Tibial nerve (tissue), 4 donors: ENCODE results near the gene FANCI. TPM values are rescaled to one million over a fixed set of nuclear protein-coding genes. Genes with fewer than 3 reads are reported as not detected.

Experiments used
- DNase-seq, 2 donors: peaks; one replicate each; pipeline ENCODE4 v3.0.0-alpha.2; 2019; ENCODE audit warnings: low spot score in 2 of 2
- H3K27ac ChIP-seq, 4 donors: fragments of 200-600 bp; sonication (generic) in 3 of 4; one replicate each; pipeline ENCODE4 v1.5.1; 2017 to 2019; ENCODE audit warnings: mild to moderate bottlenecking in 1 of 4
- H3K27me3 ChIP-seq, 2 donors: fragments of 200-600 bp; sonication (generic) in 1 of 2; one replicate each; pipeline versions ENCODE4 v1.5.1 to v1.6.0; 2017 to 2019
- H3K36me3 ChIP-seq, 3 donors: fragments of 200-600 bp; sonication (generic); one replicate each; pipeline ENCODE4 v1.5.1; 2018 to 2019
- H3K4me1 ChIP-seq, 4 donors: fragments of 200-600 bp; sonication (generic) in 3 of 4; one replicate each; pipeline ENCODE4 v1.5.1; 2017 to 2019
- H3K4me3 ChIP-seq, 4 donors: fragments of 200-600 bp; sonication (generic) in 3 of 4; one replicate each; pipeline ENCODE4 v1.5.1; 2017 to 2019; ENCODE audit warnings: mild to moderate bottlenecking in 1 of 4, moderate library complexity in 1 of 4
- H3K9me3 ChIP-seq, 4 donors: fragments of 200-600 bp; sonication (generic) in 3 of 4; one replicate each; pipeline ENCODE4 v1.5.1; 2017 to 2019
- EP300 ChIP-seq, 2 donors: sonication (generic); formaldehyde crosslinking; IDR thresholded peaks; one replicate each; pipeline ENCODE4 v1.6.1; 2017; ENCODE audit warnings: antibody characterized with exemption in 2 of 2, mild to moderate bottlenecking in 1 of 2
- POLR2A ChIP-seq, 2 donors: fragments of 450-650 bp; IDR thresholded peaks; one replicate each; pipeline ENCODE4 v1.6.1; 2017; ENCODE audit warnings: antibody characterized with exemption in 2 of 2, mild to moderate bottlenecking in 2 of 2, moderate library complexity in 2 of 2
- WGBS, 2 donors: methylation state at CpG; one replicate each; pipeline ENCODE4 v1.1.5; 2018; 5-methylcytosine and 5-hydroxymethylcytosine counted together
- small RNA-seq: library from RNA; depleted of rRNA; stranded (forward); fragments of <200 nt; gene quantifications from one replicate; pipeline ENCODE3, GENCODE V24; 2016
- total RNA-seq, 4 donors: library from RNA; depleted of rRNA; stranded (reverse); fragments of >200 nt; gene quantifications; one replicate each; pipeline ENCODE4 v1.1.0, GENCODE V29; 2016
- TF ChIP-seq, protein P1 (sequence below), 5 experiments: fragments of 200-600 bp in 3 of 5; fragments of 450-650 bp in 2 of 5; sonication (generic) in 3 of 5; IDR thresholded peaks; one replicate each; pipeline ENCODE4 v1.5.1; 2016 to 2019; ENCODE audit warnings: antibody characterized with exemption in 5 of 5, mild to moderate bottlenecking in 3 of 5, moderate library complexity in 2 of 5

Gene FANCI
- total RNA-seq, 4 donors from 2014 or later = 2.7 to 8.7 (median 5.1) TPM

DNA sequence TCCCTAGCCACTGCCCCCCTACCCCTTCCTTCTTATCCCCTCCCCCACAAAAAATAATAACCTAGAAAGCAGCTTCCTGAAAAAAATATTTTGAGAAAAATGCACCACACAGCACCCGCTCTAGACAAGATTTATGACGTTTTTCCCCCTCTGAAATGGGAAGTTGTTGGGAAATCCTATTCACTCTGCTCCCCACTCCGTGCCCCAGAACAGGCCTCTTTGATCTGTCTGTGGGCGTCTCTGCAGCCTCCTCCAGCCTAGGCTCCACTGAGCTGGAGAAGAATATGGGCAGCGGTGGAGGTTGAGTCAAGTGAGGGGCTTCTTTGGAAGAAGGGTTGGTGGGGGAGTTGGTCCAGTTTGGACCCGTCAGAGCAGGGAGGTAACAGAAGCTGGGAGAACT is 119.4 kb downstream of the FANCI start:
- H3K4me1 ChIP-seq = peaks cover 0 to 47% (median 14%) of the 10 kb centered on the region in 4 donors
- no peak for DNase-seq
- 8 to 9% methylated on average over 6 of the region's 6 CpGs for WGBS, 2 donors
- H3K27me3 ChIP-seq = peaks cover 3 to 98% of the 10 kb centered on the region in 2 donors
- TF ChIP-seq EP300 (IDR thresholded peaks at IDR 0.05) = no peak
- no peaks in the 10 kb centered on the region for H3K36me3 ChIP-seq
- H3K27ac ChIP-seq = no peak overlapping the region
- H3K9me3 ChIP-seq = no peaks in the 10 kb centered on the region
- H3K4me3 ChIP-seq = no peak overlapping the region

DNA sequence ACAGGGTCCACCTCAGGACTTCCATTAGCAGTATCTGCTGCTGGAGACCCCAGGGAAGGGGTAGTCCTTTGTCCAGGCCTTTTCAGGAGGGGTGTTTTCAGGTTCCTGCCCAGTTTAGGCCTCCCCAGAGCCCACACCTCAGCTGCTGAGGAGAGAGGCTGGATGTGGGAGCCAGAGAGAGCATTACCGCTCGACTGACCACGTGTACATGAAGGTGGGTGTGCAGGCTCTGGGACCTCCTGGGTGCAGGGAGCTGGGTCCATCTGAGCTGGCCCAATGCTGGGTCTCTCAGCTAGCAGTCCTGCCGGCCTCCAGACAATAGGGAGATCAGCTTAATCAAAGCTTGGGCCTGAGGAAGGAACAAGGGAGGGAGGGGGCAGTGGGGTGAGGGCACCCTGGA is 120.0 kb downstream of the FANCI start:
- no peaks in the 10 kb centered on the region for H3K9me3 ChIP-seq
- peaks cover 0 to 45% (median 11%) of the 10 kb centered on the region in 4 donors for H3K4me1 ChIP-seq
- 16% methylated on average over 4 of the region's 4 CpGs; no CpG with 5 or more reads in 1 of the 2 donors for WGBS, 2 donors
- no peak for DNase-seq
- no peak overlapping the region for H3K27ac ChIP-seq
- TF ChIP-seq EP300 (IDR thresholded peaks at IDR 0.05) = no peak
- TF ChIP-seq, protein P1, sequence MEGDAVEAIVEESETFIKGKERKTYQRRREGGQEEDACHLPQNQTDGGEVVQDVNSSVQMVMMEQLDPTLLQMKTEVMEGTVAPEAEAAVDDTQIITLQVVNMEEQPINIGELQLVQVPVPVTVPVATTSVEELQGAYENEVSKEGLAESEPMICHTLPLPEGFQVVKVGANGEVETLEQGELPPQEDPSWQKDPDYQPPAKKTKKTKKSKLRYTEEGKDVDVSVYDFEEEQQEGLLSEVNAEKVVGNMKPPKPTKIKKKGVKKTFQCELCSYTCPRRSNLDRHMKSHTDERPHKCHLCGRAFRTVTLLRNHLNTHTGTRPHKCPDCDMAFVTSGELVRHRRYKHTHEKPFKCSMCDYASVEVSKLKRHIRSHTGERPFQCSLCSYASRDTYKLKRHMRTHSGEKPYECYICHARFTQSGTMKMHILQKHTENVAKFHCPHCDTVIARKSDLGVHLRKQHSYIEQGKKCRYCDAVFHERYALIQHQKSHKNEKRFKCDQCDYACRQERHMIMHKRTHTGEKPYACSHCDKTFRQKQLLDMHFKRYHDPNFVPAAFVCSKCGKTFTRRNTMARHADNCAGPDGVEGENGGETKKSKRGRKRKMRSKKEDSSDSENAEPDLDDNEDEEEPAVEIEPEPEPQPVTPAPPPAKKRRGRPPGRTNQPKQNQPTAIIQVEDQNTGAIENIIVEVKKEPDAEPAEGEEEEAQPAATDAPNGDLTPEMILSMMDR (IDR thresholded peaks at IDR 0.05) = no peak
- TF ChIP-seq POLR2A (IDR thresholded peaks at IDR 0.05) = no peak
- no peaks in the 10 kb centered on the region for H3K36me3 ChIP-seq
- peaks cover 3 to 100% of the 10 kb centered on the region in 2 donors for H3K27me3 ChIP-seq
- no peak overlapping the region for H3K4me3 ChIP-seq

DNA sequence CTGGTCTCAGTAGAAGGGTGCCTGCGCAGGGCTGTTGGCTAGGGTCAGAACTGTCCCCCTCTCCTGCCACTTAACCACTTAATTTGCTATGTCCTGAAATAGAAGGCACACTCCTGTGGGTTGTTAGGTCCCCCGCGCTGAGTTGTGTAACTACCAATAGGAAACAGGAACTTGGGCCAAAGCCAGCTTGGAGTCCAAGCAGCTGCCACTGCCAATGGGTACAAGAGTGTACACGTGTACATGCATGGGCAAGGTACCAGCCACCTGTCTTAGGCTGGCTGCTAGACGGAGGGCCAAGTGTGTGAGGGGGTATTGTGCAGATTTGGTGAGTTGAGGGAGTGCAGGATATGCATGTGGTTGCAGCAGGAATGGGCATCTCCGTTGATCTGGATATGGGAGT is 120.6 kb downstream of the FANCI start:
- 23 to 33% methylated on average over 6 of the region's 6 CpGs for WGBS, 2 donors
- TF ChIP-seq POLR2A (IDR thresholded peaks at IDR 0.05) (no peak), EP300 (IDR thresholded peaks at IDR 0.05) (no peak)
- TF ChIP-seq, protein P1 (IDR thresholded peaks at IDR 0.05) = no peak
- no peak overlapping the region for H3K27ac ChIP-seq
- H3K4me3 ChIP-seq = no peak overlapping the region
- H3K36me3 ChIP-seq = no peaks in the 10 kb centered on the region
- peaks cover 0 to 40% (median 5%) of the 10 kb centered on the region in 4 donors for H3K4me1 ChIP-seq
- no peaks in the 10 kb centered on the region for H3K9me3 ChIP-seq
- peak in 1 of 2 donors; percentile 48 for DNase-seq
- H3K27me3 ChIP-seq = peaks cover 3 to 100% of the 10 kb centered on the region in 2 donors

DNA sequence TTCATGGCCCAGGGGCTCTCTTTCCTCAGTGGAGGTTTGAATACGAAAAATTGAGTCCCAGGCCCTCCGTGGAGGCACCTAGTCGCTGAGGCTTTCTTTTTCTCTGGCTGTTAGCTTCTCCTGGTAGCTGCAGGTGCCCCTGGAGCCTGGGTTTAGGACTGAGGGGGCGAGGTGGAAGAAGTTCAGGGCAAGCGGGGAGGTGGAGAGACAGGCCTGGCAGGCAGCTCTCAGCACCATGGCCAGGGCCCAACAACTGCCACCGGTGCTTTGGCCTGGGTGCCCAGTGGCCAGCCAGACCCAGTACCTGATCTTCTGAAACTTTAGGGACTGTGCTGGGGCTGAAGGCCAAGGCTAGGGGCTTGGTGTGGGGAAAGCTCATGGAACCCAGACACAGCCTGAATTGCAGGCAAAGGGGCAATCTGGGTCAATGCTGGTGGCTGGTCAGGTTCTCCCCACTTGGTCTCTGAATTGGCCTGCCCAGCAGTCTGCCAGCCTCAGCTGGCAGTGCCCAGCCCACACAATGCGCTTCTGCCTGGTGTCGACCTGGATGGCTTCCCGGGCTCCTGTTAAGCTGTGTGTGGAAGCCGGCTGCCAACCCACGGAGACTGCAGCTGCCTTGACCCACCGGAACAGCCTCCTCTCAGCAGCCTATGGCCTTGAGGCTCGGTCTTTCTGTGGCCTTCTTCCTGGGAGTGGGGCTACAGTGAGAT is 121.1 kb downstream of the FANCI start:
- peaks cover 0 to 35% (median 4%) of the 10 kb centered on the region in 4 donors for H3K4me1 ChIP-seq
- TF ChIP-seq EP300 (IDR thresholded peaks at IDR 0.05) (no peak), POLR2A (IDR thresholded peaks at IDR 0.05) (no peak)
- TF ChIP-seq, protein P1 (IDR thresholded peaks at IDR 0.05) = no peak
- WGBS, 2 donors = 17 to 25% methylated on average over 10 to 13 of the region's 13 CpGs
- no peaks in the 10 kb centered on the region for H3K9me3 ChIP-seq
- H3K27me3 ChIP-seq = peaks cover 3 to 100% of the 10 kb centered on the region in 2 donors
- no peak for DNase-seq
- H3K36me3 ChIP-seq = no peaks in the 10 kb centered on the region
- H3K4me3 ChIP-seq = no peak overlapping the region
- no peak overlapping the region for H3K27ac ChIP-seq

DNA sequence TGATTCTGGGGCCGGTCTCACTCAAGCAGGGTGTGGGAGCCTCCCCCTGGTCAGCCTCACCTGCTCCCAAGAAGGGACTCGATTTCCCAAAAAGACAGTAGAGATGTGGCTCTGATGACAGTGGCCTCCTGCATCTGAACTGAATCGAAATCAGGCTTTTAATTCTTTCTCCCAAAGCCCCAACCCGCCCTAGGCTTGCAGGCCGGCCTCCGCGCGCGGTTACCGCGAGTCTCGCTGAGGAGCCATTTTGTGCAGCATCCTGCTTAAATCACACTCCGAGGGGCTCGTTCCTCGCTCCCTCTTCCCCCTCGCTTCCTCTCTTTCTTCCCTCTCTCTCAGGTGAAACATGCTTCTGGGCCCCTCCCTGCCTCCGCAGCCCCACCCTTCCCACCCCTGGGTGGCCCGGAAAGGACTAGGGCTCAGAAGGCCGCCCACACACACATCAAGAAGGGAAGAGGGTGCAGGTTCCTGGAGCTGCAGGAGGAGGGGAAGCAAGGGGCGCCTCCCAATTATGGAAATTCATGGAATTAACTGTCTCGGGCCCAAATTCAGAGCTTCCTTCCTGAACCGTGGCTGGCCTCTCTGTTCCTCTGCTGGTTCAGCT is 121.8 kb downstream of the FANCI start:
- WGBS, 2 donors = 13% methylated on average over 22 of the region's 22 CpGs
- H3K27me3 ChIP-seq = peaks cover 0 to 100% of the 10 kb centered on the region in 2 donors
- no peak for TF ChIP-seq POLR2A (IDR thresholded peaks at IDR 0.05)
- no peak for TF ChIP-seq EP300 (IDR thresholded peaks at IDR 0.05)
- TF ChIP-seq, protein P1 (IDR thresholded peaks at IDR 0.05) = no peak

More for the DNA sequence above, 121.8 kb downstream of the FANCI start:
- DNase-seq = no peak
- peaks cover 0 to 36% (median 4%) of the 10 kb centered on the region in 4 donors for H3K4me1 ChIP-seq
- H3K4me3 ChIP-seq = no peak overlapping the region
- H3K36me3 ChIP-seq = no peaks in the 10 kb centered on the region
- no peak overlapping the region for H3K27ac ChIP-seq
- H3K9me3 ChIP-seq = no peaks in the 10 kb centered on the region

Small RNAs within 50 kb of the gene (small RNA-seq; reads per million reads assigned to genes)
- gene MIR6766 = not detected

Other genes starting within 250 kb of the FANCI start
- gene ABHD2, start 155.5 kb upstream of the FANCI start, total RNA-seq = 10 to 100 TPM; 29.7 to 48.1 (median 35.9) TPM
- not detected for gene RLBP1, start 22.4 kb upstream of the FANCI start, total RNA-seq
- gene POLG, start 90.8 kb downstream of the FANCI start, total RNA-seq = 100 to 1,000 TPM in 2 of 4 donors, 10 to 100 TPM in 2; 76.9 to 113 (median 103) TPM